CD4-positive, CD25-positive, alpha-beta regulatory T cell (primary cell): Measurements from ENCODE around the gene POU2F2. TPM values are rescaled to one million over a fixed set of nuclear protein-coding genes. Genes with fewer than 3 reads are reported as not detected.

ENCODE experiments used
- ATAC-seq, 2 donors: fragments of 150-1000 bp; cut with Tn5 transposase; one replicate each; pipeline ENCODE4 v1.10.0; 2021; ENCODE audit warnings: low read depth in 2 of 2, moderate number of reproducible peaks in 2 of 2, moderate library complexity in 1 of 2
- DNase-seq, 3 donors: peaks; one replicate each; pipeline versions ENCODE4 v3.0.0 to v3.0.0-alpha.2; 2012 to 2022; ENCODE audit warnings: mixed read lengths in 1 of 3
- H3K27ac ChIP-seq: one replicate; pipeline ENCODE4 v1.7.0; 2013; ENCODE audit warnings: mild to moderate bottlenecking, low read length; ENCODE audit not compliant: insufficient read depth, poor library complexity, severe bottlenecking
- H3K27me3 ChIP-seq: one replicate; pipeline ENCODE4 v1.7.0; 2013; ENCODE audit warnings: low read length; ENCODE audit not compliant: control insufficient read depth, insufficient read depth
- H3K36me3 ChIP-seq: one replicate; pipeline ENCODE4 v1.7.0; 2013; ENCODE audit warnings: mild to moderate bottlenecking, low read length, moderate library complexity; ENCODE audit not compliant: control insufficient read depth, insufficient read depth
- H3K4me1 ChIP-seq: 2 replicates; pipeline ENCODE4 v1.7.0; 2013; ENCODE audit warnings: mild to moderate bottlenecking, low read length; ENCODE audit not compliant: insufficient read depth, control insufficient read depth, poor library complexity, severe bottlenecking
- H3K4me3 ChIP-seq: one replicate; pipeline ENCODE4 v1.7.0; 2013; ENCODE audit warnings: low read depth, mild to moderate bottlenecking, low read length, moderate library complexity
- H3K9me3 ChIP-seq, 2 experiments: 1 replicate in 1 of 2; 2 replicates in 1 of 2; pipeline ENCODE4 v1.7.0; 2013; ENCODE audit warnings: low read length in 2 of 2, mild to moderate bottlenecking in 1 of 2, moderate library complexity in 1 of 2; ENCODE audit not compliant: control insufficient read depth in 2 of 2
- H3K27ac Mint-ChIP-seq, 3 donors: one replicate each; pipeline ENCODE4 v1.8.0; 2020 to 2022; ENCODE audit warnings: mild to moderate bottlenecking in 3 of 3, mixed read lengths in 3 of 3, moderate library complexity in 2 of 3
- H3K27me3 Mint-ChIP-seq: one replicate; pipeline ENCODE4 v1.8.0; 2022; ENCODE audit warnings: mild to moderate bottlenecking, mixed read lengths
- H3K36me3 Mint-ChIP-seq: one replicate; pipeline ENCODE4 v1.8.0; 2020; ENCODE audit warnings: mixed read lengths
- H3K4me1 Mint-ChIP-seq, 4 donors: one replicate each; pipeline ENCODE4 v1.8.0; 2020 to 2022; ENCODE audit warnings: mixed read lengths in 4 of 4, mild to moderate bottlenecking in 1 of 4
- H3K4me3 Mint-ChIP-seq, 4 donors: one replicate each; pipeline ENCODE4 v1.8.0; 2020 to 2022; ENCODE audit warnings: mild to moderate bottlenecking in 4 of 4, mixed read lengths in 4 of 4, moderate library complexity in 3 of 4
- H3K9me3 Mint-ChIP-seq, 7 donors: one replicate each; pipeline ENCODE4 v1.8.0; 2020 to 2022; ENCODE audit warnings: mixed read lengths in 7 of 7, mild to moderate bottlenecking in 3 of 7, moderate library complexity in 2 of 7
- polyA plus RNA-seq, 4 donors: library from polyadenylated mRNA; unstranded; fragments of 300-500 nt; fragmentation: Illumina TruSeq; gene quantifications; one replicate each; pipeline ENCODE4 v1.2.3, GENCODE V29; 2021
- total RNA-seq: library from RNA; stranded (reverse); gene quantifications from one replicate; pipeline ENCODE4 v1.2.3, GENCODE V29; 2022

POU2F2 gene
- total and polyA plus RNA-seq, 5 donors from 2014 or later, result 4.2 to 48.9 (median 7.2) TPM

DNA sequence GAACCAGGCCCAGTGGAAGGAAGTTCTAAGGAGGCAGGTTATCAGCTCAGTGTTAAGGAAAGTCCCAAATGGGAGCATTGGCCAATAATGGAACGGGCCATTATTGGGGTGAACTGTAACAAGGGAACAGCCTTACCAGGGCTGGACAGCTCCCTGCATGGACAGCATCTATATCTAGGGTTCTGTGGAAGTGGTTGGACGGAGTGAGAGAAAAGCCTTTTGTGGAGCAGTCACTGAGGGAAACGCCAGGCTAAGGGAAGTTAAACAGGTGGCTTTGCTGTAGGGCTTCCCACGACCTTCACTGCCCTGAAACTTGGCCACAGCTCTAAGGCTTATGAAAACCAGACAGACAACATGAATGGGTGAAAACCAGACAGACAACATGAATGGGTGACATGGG is 17.0 kb downstream of the POU2F2 start:
- Histone ChIP-seq H3K36me3 (peaks cover 58% of the 10 kb centered on the region), H3K4me3 (no peak overlapping the region), H3K27ac (no peak overlapping the region), H3K9me3 (no peaks in the 10 kb centered on the region), H3K4me1 (no peaks in the 10 kb centered on the region), H3K27me3 (no peaks in the 10 kb centered on the region)
- Mint-ChIP-seq H3K4me1 (peaks cover 6 to 23% (median 18%) of the 10 kb centered on the region in 4 donors), H3K9me3 (no peaks in the 10 kb centered on the region), H3K27me3 (no peaks in the 10 kb centered on the region), H3K4me3 (no peak overlapping the region), H3K27ac (peak overlapping the region in 1 of 3 donors; percentile 26), H3K36me3 (peaks cover 44% of the 10 kb centered on the region)
- no peak for ATAC-seq
- no peak for DNase-seq

DNA sequence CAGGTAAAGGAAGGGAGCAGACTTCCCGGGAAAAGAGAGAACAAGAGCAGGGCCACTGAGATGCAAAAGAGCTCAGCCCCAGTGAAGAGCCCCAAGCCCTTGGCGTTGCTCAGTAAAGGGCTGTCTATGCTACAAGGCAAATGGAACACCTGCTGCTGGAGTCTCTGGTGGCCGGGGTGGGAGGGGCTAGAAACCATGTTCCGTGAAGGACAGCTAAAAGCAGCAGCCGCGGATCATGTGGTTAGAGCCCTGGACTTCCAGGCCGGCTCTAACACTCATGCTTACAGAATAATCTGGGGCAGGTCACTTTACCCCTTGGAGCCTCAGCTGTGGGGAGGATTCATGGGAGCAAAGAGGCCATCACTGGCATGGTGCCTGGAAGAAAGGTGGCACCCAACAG is 17.8 kb downstream of the POU2F2 start:
- H3K4me1 Mint-ChIP-seq, result peaks cover 6 to 23% (median 18%) of the 10 kb centered on the region in 4 donors
- no peaks in the 10 kb centered on the region for H3K27me3 Mint-ChIP-seq
- DNase-seq (no peak), ATAC-seq (no peak)
- peaks cover 63% of the 10 kb centered on the region for H3K36me3 ChIP-seq
- no peaks in the 10 kb centered on the region for H3K27me3 ChIP-seq
- peaks cover 44% of the 10 kb centered on the region for H3K36me3 Mint-ChIP-seq
- no peaks in the 10 kb centered on the region for H3K9me3 ChIP-seq
- peak overlapping the region in 2 of 3 donors; percentile 42 to 76 for H3K27ac Mint-ChIP-seq
- no peaks in the 10 kb centered on the region for H3K9me3 Mint-ChIP-seq
- H3K4me3 Mint-ChIP-seq, result no peak overlapping the region
- no peak overlapping the region for H3K27ac ChIP-seq
- no peak overlapping the region for H3K4me3 ChIP-seq
- H3K4me1 ChIP-seq, result no peaks in the 10 kb centered on the region

DNA sequence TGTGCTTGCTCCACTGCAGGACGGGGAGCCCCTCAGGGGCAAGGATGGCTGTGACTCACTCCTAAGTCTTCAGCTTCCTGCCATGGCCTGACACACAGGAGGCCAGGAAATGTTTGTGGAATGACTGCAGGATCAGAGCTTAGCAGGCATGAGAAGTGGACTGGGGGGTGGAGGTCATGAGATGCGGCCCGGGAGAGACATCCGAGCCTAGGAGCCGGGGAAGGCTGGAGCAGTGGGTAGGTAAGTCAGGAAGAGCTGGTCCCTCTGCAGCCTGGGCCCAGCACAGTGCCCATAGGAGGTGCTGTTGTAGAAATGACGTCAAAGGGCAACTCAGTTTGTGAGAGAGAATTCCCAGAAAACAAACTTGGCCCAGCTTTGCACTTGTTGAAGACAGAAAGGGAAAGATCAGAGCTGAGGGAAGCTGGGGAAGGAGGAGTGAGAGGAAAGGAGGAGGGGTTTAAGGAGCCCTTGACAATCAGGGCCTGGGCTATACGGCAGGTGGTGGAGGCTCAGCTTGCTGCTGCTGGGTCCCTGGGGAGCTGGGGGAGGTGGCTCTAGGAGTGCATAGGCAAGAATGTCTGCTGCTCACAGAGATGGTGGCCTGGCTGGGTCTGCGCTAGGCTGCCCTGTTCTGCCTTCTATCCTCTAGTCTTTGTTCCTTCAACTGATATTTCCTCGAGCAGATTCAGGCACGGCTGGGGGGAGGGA is 18.5 kb downstream of the POU2F2 start:
- no peaks in the 10 kb centered on the region for H3K27me3 ChIP-seq
- Mint-ChIP-seq H3K9me3 (no peaks in the 10 kb centered on the region), H3K4me3 (no peak overlapping the region), H3K36me3 (peaks cover 43% of the 10 kb centered on the region), H3K4me1 (peaks cover 6 to 26% (median 18%) of the 10 kb centered on the region in 4 donors), H3K27me3 (no peaks in the 10 kb centered on the region), H3K27ac (peak overlapping the region; percentile 59 to 92 (median 76))
- peaks cover 66% of the 10 kb centered on the region for H3K36me3 ChIP-seq
- no peaks in the 10 kb centered on the region for H3K9me3 ChIP-seq
- H3K27ac ChIP-seq, result no peak overlapping the region
- DNase-seq (no peak), ATAC-seq (no peak)
- no peak overlapping the region for H3K4me3 ChIP-seq
- peaks cover 2% of the 10 kb centered on the region for H3K4me1 ChIP-seq

DNA sequence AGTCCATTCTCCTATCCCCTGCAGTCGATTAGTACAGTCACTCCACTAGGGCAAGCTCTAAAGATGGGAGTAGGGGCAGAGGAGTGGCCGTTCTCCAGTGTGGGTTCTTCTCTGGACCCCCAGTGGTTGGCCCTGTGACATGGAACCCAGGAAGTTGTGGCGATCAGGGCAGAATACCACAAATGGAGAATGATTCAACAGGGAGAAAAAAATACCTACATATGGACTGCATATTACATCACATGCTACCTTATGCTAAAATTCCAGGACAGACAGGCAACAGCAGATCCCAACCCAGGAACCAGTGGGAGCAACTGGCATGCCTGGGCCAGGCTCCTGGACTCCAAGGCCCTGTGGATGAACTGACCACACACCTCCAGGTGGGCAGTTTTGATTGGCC is 20.4 kb downstream of the POU2F2 start:
- no peaks in the 10 kb centered on the region for H3K27me3 ChIP-seq
- Mint-ChIP-seq H3K9me3 (no peaks in the 10 kb centered on the region), H3K4me3 (no peak overlapping the region), H3K27me3 (no peaks in the 10 kb centered on the region), H3K27ac (peak overlapping the region; percentile 66 to 85 (median 78)), H3K4me1 (peaks cover 6 to 27% (median 20%) of the 10 kb centered on the region in 4 donors), H3K36me3 (peaks cover 39% of the 10 kb centered on the region)
- H3K4me1 ChIP-seq, result peaks cover 5% of the 10 kb centered on the region
- ATAC-seq, result no peak
- H3K9me3 ChIP-seq, result no peaks in the 10 kb centered on the region
- H3K4me3 ChIP-seq, result no peak overlapping the region
- peaks cover 55% of the 10 kb centered on the region for H3K36me3 ChIP-seq
- no peak for DNase-seq
- no peak overlapping the region for H3K27ac ChIP-seq

- ATAC-seq (no peak), DNase-seq (no peak)
- peaks cover 51% of the 10 kb centered on the region for H3K36me3 ChIP-seq
- peaks cover 5% of the 10 kb centered on the region for H3K4me1 ChIP-seq
- no peak overlapping the region for H3K4me3 ChIP-seq
- peak overlapping the region in 1 of 4 donors; percentile 35 for H3K4me3 Mint-ChIP-seq
- no peak overlapping the region for H3K27ac ChIP-seq
- H3K27me3 ChIP-seq, result no peaks in the 10 kb centered on the region
- no peaks in the 10 kb centered on the region for H3K27me3 Mint-ChIP-seq
- H3K9me3 ChIP-seq, result no peaks in the 10 kb centered on the region
- peaks cover 41% of the 10 kb centered on the region for H3K36me3 Mint-ChIP-seq
- peaks cover 6 to 27% (median 20%) of the 10 kb centered on the region in 4 donors for H3K4me1 Mint-ChIP-seq
- H3K9me3 Mint-ChIP-seq, result no peaks in the 10 kb centered on the region
- peak overlapping the region; percentile 60 to 85 (median 66) for H3K27ac Mint-ChIP-seq
Measured at GRCh38 chr19:42111384-42111783, 20.9 kb downstream of the POU2F2 start.

DNA sequence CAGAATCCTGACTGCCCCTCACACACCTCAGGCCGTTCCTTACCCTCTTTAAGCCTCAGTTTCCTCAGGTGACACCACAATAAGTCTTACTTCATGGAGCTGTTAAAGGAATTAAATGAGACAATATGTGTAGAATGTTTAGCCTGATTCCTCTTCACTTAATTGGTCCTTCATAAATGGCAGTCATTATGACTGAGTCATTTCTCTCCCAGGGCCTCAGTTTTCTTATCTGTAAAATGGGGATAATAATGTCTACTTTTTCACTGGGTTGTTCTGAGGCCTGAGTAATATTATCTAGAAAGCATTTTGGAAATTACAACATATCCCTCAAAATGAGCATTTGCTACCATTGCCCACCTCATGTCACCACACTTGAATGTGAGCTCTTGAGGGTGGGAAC is 21.6 kb downstream of the POU2F2 start:
- H3K27me3 ChIP-seq, result no peaks in the 10 kb centered on the region
- peaks cover 5% of the 10 kb centered on the region for H3K4me1 ChIP-seq
- Mint-ChIP-seq H3K27ac (peak overlapping the region; percentile 5 to 66 (median 60)), H3K27me3 (no peaks in the 10 kb centered on the region), H3K36me3 (peaks cover 38% of the 10 kb centered on the region), H3K9me3 (no peaks in the 10 kb centered on the region), H3K4me1 (peaks cover 6 to 25% (median 16%) of the 10 kb centered on the region in 4 donors), H3K4me3 (no peak overlapping the region)
- H3K27ac ChIP-seq, result no peak overlapping the region
- DNase-seq (no peak), ATAC-seq (no peak)
- no peaks in the 10 kb centered on the region for H3K9me3 ChIP-seq
- H3K36me3 ChIP-seq, result peaks cover 47% of the 10 kb centered on the region
- no peak overlapping the region for H3K4me3 ChIP-seq

DNA sequence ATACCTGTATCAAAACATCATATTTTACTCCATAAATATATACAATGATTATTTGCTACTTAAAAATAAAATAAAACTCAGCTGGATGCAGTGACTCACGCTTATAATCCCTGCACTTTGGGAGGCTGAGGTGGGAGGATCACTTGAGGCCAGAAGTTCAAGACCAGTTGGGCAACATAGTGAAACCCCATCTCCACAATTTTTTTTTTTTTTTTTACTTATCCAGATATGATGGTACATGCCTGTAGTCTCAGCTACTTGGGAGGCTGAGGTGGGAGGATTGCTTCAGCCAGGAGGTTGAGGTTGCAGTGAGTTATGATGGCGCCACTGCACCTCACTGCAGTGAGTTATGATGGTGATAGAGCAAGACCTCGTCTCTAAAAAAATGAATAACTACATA is 22.4 kb downstream of the POU2F2 start:
- Histone ChIP-seq H3K27ac (no peak overlapping the region), H3K4me1 (peaks cover 5% of the 10 kb centered on the region), H3K9me3 (no peaks in the 10 kb centered on the region), H3K4me3 (no peak overlapping the region), H3K27me3 (no peaks in the 10 kb centered on the region), H3K36me3 (peaks cover 45% of the 10 kb centered on the region)
- DNase-seq, result no peak
- Mint-ChIP-seq H3K27me3 (no peaks in the 10 kb centered on the region), H3K36me3 (peaks cover 39% of the 10 kb centered on the region), H3K4me3 (no peak overlapping the region), H3K4me1 (peaks cover 6 to 28% (median 14%) of the 10 kb centered on the region in 4 donors), H3K27ac (no peak overlapping the region), H3K9me3 (no peaks in the 10 kb centered on the region)
- ATAC-seq, result no peak
